PFSK-1 (cell line): ENCODE results near the gene ADGRL3.

Source experiments
- POLR2AphosphoS5 ChIP-seq: IDR thresholded peaks from 2 replicates; pipeline ENCODE4 v1.6.1; 2012; ENCODE audit warnings: low read depth, mild to moderate bottlenecking, control low read depth, low read length, moderate library complexity
- SIN3A ChIP-seq: IDR thresholded peaks from 2 replicates; pipeline ENCODE4 v1.6.1; 2012; ENCODE audit warnings: mild to moderate bottlenecking, low read length, moderate library complexity, borderline replicate concordance; ENCODE audit not compliant: insufficient read depth
- TF ChIP-seq, protein P1 (sequence below), 2 experiments: IDR thresholded peaks; 2 replicates each; pipeline versions ENCODE4 v1.6.1 to v1.8.0; 2011 to 2012; ENCODE audit warnings: low read depth in 2 of 2, low read length in 2 of 2, control low read depth in 1 of 2, inconsistent platforms in 1 of 2, mild to moderate bottlenecking in 1 of 2, moderate library complexity in 1 of 2; ENCODE audit not compliant: insufficient read depth in 1 of 2

GRCh38 chr4:61254406-61254805, 54.3 kb downstream of the ADGRL3 start:
- TF ChIP-seq POLR2AphosphoS5 (no peak), SIN3A (no peak)
- TF ChIP-seq, protein P1, sequence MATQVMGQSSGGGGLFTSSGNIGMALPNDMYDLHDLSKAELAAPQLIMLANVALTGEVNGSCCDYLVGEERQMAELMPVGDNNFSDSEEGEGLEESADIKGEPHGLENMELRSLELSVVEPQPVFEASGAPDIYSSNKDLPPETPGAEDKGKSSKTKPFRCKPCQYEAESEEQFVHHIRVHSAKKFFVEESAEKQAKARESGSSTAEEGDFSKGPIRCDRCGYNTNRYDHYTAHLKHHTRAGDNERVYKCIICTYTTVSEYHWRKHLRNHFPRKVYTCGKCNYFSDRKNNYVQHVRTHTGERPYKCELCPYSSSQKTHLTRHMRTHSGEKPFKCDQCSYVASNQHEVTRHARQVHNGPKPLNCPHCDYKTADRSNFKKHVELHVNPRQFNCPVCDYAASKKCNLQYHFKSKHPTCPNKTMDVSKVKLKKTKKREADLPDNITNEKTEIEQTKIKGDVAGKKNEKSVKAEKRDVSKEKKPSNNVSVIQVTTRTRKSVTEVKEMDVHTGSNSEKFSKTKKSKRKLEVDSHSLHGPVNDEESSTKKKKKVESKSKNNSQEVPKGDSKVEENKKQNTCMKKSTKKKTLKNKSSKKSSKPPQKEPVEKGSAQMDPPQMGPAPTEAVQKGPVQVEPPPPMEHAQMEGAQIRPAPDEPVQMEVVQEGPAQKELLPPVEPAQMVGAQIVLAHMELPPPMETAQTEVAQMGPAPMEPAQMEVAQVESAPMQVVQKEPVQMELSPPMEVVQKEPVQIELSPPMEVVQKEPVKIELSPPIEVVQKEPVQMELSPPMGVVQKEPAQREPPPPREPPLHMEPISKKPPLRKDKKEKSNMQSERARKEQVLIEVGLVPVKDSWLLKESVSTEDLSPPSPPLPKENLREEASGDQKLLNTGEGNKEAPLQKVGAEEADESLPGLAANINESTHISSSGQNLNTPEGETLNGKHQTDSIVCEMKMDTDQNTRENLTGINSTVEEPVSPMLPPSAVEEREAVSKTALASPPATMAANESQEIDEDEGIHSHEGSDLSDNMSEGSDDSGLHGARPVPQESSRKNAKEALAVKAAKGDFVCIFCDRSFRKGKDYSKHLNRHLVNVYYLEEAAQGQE (IDR thresholded peaks at IDR 0.05; ENCODE audit: insufficient read depth in 1 of 2, low read depth in 2 of 2, low read length in 2 of 2) = no peak
